Measurements from ENCODE around the gene CD151.

Gene CD151

DNA sequence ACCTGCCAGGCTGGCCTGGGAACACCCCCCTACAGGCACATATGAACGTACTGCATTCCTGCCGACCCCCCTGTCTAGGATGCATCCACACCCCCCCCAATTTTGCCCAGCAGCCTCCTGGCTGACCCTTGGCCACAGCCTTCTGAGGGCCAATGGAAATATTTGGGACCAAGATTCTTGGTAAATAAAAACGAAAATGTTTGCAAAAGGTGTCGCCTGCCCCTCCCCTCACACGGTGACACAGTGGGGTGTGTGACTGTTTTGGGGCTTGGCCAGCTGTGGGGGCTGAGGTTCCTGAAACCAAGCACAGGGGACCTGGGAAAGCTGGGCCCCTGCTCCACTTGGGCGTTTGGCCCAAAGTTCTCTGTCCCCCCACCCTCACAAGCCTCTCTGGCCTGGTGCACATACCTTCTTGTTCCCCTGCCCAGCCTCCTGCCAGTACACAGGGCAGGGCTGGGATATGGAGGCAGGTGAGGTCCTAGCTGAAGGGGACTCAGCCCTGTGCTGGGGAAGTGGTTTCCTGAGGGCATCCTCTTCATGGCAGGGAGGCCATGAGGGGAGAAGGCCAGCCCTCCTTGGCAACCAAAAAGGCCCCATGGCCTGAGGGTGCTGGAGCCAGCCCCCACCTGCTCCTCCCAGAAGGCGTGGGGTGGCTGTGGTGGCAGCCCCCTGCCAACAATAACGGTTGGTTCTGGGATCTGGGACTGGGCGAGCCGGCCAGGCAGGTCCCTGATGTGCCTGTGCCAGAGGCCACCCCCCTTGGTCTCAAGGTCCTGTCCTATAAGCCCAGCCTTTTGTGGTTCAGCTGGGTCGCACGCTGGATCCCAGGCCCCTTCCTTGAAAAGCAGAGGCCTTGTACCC is 7.2 kb upstream of the CD151 start:
- Histone ChIP-seq H3K4me3 (ENCODE audit: low read depth, low read length) (no peak overlapping the region), H3K27me3 (ENCODE audit: control insufficient read depth, insufficient read depth, low read length) (peaks cover 55% of the 10 kb centered on the region)

DNA sequence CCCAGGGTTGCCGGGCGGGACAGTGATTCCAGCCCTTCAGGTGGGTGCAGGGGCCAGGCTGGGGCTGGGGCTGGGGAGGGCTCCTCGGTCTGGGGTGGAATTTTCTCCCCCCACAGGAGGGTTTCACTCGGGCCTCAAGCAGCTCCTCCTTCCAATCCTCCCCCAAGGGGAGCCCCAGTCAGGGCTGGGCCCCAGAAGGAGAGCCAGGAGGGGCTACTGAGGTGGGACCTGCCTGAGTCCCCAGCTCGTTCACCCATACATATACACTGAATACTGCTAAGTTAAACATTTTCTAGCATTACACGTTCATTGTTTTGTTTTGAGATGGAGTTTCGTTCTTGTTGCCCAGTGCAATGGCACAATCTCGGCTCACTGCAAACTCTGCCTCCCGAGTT is 6.5 kb upstream of the CD151 start:
- Histone ChIP-seq H3K4me3 (ENCODE audit: low read depth, low read length) (peak overlapping the region; percentile 51; the same call in 1 of the 2 replicates), H3K27ac (ENCODE audit: low read depth, low read length) (no peak overlapping the region), H3K4me1 (ENCODE audit: control insufficient read depth, insufficient read depth, low read length) (peaks cover 35% of the 10 kb centered on the region), H3K36me3 (ENCODE audit: control insufficient read depth, insufficient read depth, low read length) (peaks cover 16% of the 10 kb centered on the region; the same call in 1 of the 2 replicates), H3K27me3 (ENCODE audit: control insufficient read depth, insufficient read depth, low read length) (peaks cover 61% of the 10 kb centered on the region), H3K9me3 (ENCODE audit: control insufficient read depth, insufficient read depth, low read depth, low read length) (no peaks in the 10 kb centered on the region), H3K9ac (ENCODE audit: low read length) (no peak overlapping the region)

More for the DNA sequence above, 7.2 kb upstream of the CD151 start:
- Histone ChIP-seq H3K9ac (ENCODE audit: low read length) (no peak overlapping the region), H3K9me3 (ENCODE audit: control insufficient read depth, insufficient read depth, low read depth, low read length) (no peaks in the 10 kb centered on the region), H3K27ac (ENCODE audit: low read depth, low read length) (no peak overlapping the region), H3K4me1 (ENCODE audit: control insufficient read depth, insufficient read depth, low read length) (peaks cover 30% of the 10 kb centered on the region), H3K36me3 (ENCODE audit: control insufficient read depth, insufficient read depth, low read length) (peaks cover 16% of the 10 kb centered on the region; the same call in 1 of the 2 replicates)

- Histone ChIP-seq H3K36me3 (ENCODE audit: control insufficient read depth, insufficient read depth, low read length) (peaks cover 15% of the 10 kb centered on the region; the same call in 1 of the 2 replicates), H3K4me3 (ENCODE audit: low read depth, low read length) (peak overlapping the region; percentile 51), H3K9me3 (ENCODE audit: control insufficient read depth, insufficient read depth, low read depth, low read length) (no peaks in the 10 kb centered on the region), H3K27ac (ENCODE audit: low read depth, low read length) (no peak overlapping the region), H3K27me3 (ENCODE audit: control insufficient read depth, insufficient read depth, low read length) (peaks cover 67% of the 10 kb centered on the region), H3K4me1 (ENCODE audit: control insufficient read depth, insufficient read depth, low read length) (peaks cover 41% of the 10 kb centered on the region), H3K9ac (ENCODE audit: low read length) (no peak overlapping the region)
Observed at GRCh38 chr11:826836-827145, 6.0 kb upstream of the CD151 start.

DNA sequence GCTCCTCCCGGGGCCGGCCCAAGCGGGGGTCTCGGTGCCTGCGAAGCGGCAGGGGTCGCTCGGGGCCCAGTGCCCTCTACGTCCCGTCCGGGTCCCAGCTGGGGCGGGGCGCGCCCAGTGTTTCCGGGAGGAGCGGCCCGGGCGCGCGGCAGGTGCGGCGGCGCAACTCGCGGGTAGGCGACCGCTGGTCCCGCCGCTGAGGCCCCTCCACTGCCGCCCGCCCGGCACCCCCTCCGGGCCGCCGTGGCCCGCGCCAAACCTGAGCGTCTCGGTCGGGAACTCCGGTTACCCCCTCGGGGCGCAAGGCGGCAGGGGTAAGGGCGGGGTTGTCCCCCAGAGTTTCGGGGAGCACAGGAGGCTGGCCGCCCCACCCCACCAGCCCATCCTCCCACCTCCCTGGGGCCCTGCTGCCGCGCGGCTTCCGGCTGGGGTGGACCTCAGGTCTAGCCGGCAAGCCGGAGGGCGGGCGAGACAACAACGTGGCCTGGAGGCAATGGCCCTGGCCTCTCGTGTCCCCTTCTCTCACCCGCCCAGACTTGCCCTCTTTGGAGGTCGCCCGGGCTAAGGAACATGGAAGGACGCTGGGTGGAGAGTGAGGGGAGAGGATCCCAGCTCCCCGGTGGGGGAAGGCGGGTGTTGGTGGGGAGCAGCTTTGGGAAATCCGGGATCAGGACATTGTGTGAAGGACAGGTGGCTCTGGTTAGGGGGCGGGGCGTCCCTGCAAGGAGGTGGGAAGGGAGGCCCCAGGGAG is 5.4 kb upstream of the CD151 start:
- Histone ChIP-seq H3K36me3 (ENCODE audit: control insufficient read depth, insufficient read depth, low read length) (peaks cover 10% of the 10 kb centered on the region; the same call in 1 of the 2 replicates), H3K27ac (ENCODE audit: low read depth, low read length) (no peak overlapping the region), H3K9me3 (ENCODE audit: control insufficient read depth, insufficient read depth, low read depth, low read length) (no peaks in the 10 kb centered on the region), H3K4me3 (ENCODE audit: low read depth, low read length) (peak overlapping the region; percentile 51), H3K4me1 (ENCODE audit: control insufficient read depth, insufficient read depth, low read length) (peaks cover 46% of the 10 kb centered on the region), H3K27me3 (ENCODE audit: control insufficient read depth, insufficient read depth, low read length) (peaks cover 72% of the 10 kb centered on the region), H3K9ac (ENCODE audit: low read length) (peak overlapping the region; percentile 4)

- Histone ChIP-seq H3K27ac (ENCODE audit: low read depth, low read length) (no peak within 1 kb of the TSS), H3K4me1 (ENCODE audit: control insufficient read depth, insufficient read depth, low read length) (peaks cover 49% of the 10 kb centered on the region), H3K36me3 (ENCODE audit: control insufficient read depth, insufficient read depth, low read length) (peaks cover 8% of the 10 kb centered on the region; the same call in 1 of the 2 replicates), H3K9ac (ENCODE audit: low read length) (peak within 1 kb of the TSS; percentile 4), H3K4me3 (ENCODE audit: low read depth, low read length) (peak within 1 kb of the TSS; percentile 62), H3K27me3 (ENCODE audit: control insufficient read depth, insufficient read depth, low read length) (peaks cover 75% of the 10 kb centered on the region), H3K9me3 (ENCODE audit: control insufficient read depth, insufficient read depth, low read depth, low read length) (no peaks in the 10 kb centered on the region)
Observed at GRCh38 chr11:827897-828192, 4.9 kb upstream of the CD151 start, which contains the start of gene CRACR2B. Gene CRACR2B (plus strand): TSS chr11:827919. CDS start chr11:828608, 689 bp downstream.

DNA sequence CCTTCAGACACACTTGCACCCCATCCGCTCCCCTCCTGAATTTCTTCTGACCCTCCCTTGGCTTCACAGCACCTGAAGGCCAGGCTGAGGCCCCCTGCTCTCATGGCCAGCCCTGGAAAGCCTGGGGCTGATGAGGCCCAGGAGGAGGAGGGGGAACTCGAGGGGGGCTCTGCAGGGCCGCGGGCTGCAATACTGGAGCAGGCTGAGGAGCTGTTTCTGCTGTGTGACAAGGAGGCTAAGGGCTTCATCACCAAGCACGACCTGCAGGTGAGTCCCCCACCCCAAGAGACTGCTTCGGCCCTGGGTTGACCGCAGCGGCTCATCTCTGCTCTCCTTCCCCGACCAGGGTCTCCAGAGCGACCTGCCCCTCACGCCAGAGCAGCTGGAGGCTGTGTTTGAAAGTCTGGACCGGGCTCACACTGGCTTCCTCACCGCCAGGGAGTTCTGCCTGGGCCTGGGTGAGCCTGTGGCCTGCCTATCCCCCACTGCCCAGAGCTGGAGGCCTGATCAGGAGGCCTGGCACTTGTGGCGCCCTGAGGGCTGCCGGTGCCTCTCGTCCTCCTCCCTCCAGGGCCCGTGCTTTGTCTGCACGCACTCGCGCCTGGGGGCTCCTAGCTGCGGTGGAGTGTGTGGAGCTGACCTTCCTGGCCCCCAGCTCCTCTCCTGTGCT is 4.1 kb upstream of the CD151 start:
- peaks cover 8% of the 10 kb centered on the region; the same call in 1 of the 2 replicates for H3K36me3 ChIP-seq (ENCODE audit: control insufficient read depth, insufficient read depth, low read length)
- no peak overlapping the region for H3K9ac ChIP-seq (ENCODE audit: low read length)
- peaks cover 75% of the 10 kb centered on the region for H3K27me3 ChIP-seq (ENCODE audit: control insufficient read depth, insufficient read depth, low read length)
- no peaks in the 10 kb centered on the region for H3K9me3 ChIP-seq (ENCODE audit: control insufficient read depth, insufficient read depth, low read depth, low read length)
- H3K27ac ChIP-seq (ENCODE audit: low read depth, low read length): no peak overlapping the region
- H3K4me1 ChIP-seq (ENCODE audit: control insufficient read depth, insufficient read depth, low read length): peaks cover 51% of the 10 kb centered on the region
- peak overlapping the region; percentile 62 for H3K4me3 ChIP-seq (ENCODE audit: low read depth, low read length)

DNA sequence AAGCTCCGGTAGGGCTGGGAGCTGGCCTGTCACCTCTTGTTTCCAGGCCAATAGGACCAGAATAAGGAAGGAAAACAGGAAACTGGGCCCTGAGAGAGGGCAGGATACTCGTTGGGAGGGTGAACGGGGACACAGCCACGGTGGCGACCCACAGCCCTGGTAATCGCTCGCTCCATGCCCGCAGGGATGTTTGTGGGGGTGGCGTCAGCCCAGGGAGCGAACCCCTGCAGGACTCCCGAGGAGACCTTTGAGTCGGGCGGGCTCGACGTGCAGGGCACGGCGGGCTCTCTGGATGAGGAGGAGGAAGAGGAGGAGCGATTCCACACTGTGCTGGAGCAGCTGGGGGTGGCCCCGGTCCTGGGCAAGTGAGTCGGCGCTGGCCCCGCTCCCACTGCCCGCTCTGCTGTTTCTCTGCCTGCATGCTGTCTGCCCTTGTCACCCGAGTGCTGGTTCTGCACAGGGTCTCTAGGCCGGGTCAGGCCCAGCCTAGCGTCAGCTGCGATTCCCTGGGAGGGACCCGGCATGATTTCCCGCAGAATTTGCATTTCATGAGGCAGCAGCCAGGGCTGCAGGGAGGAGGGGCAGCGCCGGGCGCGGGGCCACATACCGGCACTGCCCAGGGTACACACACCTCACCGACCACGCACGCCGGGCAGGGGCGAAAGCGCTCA is 3.4 kb upstream of the CD151 start:
- Histone ChIP-seq H3K27me3 (ENCODE audit: control insufficient read depth, insufficient read depth, low read length) (peaks cover 75% of the 10 kb centered on the region), H3K9ac (ENCODE audit: low read length) (no peak overlapping the region), H3K36me3 (ENCODE audit: control insufficient read depth, insufficient read depth, low read length) (peaks cover 3% of the 10 kb centered on the region; the same call in 1 of the 2 replicates), H3K9me3 (ENCODE audit: control insufficient read depth, insufficient read depth, low read depth, low read length) (no peaks in the 10 kb centered on the region), H3K27ac (ENCODE audit: low read depth, low read length) (no peak overlapping the region), H3K4me3 (ENCODE audit: low read depth, low read length) (peak overlapping the region; percentile 62), H3K4me1 (ENCODE audit: control insufficient read depth, insufficient read depth, low read length) (peaks cover 58% of the 10 kb centered on the region)

DNA sequence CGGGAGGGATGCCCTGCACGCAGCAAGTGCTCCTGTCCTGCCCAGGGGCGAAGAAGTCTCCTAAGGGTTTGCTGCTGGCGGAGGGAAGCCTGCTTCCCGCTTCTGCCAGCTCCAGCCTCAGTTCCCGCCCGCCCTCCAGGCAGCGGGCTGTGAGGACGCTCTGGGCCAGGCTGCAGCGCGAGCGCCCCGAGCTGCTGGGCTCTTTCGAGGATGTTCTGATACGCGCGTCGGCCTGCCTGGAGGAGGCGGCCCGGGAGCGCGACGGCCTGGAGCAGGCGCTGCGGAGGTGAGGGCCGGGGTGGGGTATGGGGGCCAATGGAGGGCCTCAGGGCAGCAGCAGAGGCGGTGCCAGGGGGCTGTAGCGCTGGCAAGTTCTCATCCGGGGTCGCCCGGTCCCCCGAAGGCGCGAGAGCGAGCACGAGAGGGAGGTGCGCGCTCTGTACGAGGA is 2.9 kb upstream of the CD151 start:
- peaks cover 75% of the 10 kb centered on the region for H3K27me3 ChIP-seq (ENCODE audit: control insufficient read depth, insufficient read depth, low read length)
- H3K36me3 ChIP-seq (ENCODE audit: control insufficient read depth, insufficient read depth, low read length): no peaks in the 10 kb centered on the region
- peak overlapping the region; percentile 62 for H3K4me3 ChIP-seq (ENCODE audit: low read depth, low read length)
- H3K9me3 ChIP-seq (ENCODE audit: control insufficient read depth, insufficient read depth, low read depth, low read length): no peaks in the 10 kb centered on the region
- H3K4me1 ChIP-seq (ENCODE audit: control insufficient read depth, insufficient read depth, low read length): peaks cover 64% of the 10 kb centered on the region
- no peak overlapping the region for H3K9ac ChIP-seq (ENCODE audit: low read length)
- no peak overlapping the region for H3K27ac ChIP-seq (ENCODE audit: low read depth, low read length)

DNA sequence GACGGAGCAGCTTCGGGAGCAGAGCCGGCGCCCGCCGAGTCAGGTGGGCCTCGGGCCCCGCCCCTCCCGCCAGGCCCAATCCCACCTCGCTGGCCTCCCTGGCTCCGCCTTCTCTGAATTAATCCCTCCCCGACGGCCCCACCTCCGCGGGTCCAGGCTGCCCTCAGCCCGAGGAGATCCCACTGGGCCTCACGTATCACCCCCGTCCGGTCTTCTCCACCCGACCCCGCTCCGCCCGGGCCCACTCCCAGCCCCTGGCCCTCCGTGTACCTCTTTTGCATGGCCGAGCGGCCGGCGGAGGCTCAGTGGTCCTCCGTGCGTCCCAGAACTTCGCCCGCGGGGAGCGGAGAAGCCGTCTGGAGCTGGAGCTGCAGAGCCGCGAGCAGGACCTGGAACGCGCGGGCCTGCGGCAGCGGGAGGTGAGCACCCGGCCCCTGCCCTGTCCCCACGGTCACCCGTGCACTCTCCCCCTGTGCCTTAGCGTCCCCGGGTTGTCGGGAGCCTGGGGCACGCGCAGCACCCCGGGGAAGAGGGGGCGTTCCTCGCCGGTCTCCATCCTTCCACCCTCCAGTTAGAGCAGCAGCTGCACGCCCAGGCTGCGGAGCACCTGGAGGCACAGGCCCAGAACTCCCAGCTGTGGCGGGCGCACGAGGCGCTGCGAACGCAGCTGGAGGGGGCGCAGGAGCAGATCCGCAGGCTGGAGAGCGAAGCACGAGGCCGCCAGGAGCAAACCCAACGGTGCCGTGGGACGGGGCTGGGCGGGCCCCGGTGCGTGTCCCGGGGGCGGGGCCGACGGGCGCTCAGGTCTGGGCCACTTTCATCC is 2.2 kb upstream of the CD151 start:
- no peak overlapping the region for H3K27ac ChIP-seq (ENCODE audit: low read depth, low read length)
- peak overlapping the region; percentile 62 for H3K4me3 ChIP-seq (ENCODE audit: low read depth, low read length)
- H3K36me3 ChIP-seq (ENCODE audit: control insufficient read depth, insufficient read depth, low read length): no peaks in the 10 kb centered on the region
- peaks cover 70% of the 10 kb centered on the region for H3K27me3 ChIP-seq (ENCODE audit: control insufficient read depth, insufficient read depth, low read length)
- H3K4me1 ChIP-seq (ENCODE audit: control insufficient read depth, insufficient read depth, low read length): peaks cover 67% of the 10 kb centered on the region
- no peak overlapping the region for H3K9ac ChIP-seq (ENCODE audit: low read length)
- no peaks in the 10 kb centered on the region for H3K9me3 ChIP-seq (ENCODE audit: control insufficient read depth, insufficient read depth, low read depth, low read length)

Measured in HUES6 (cell line).